Ovary (tissue), 9 donors: ENCODE data around the gene ANKRD39. TPM values are rescaled to one million over a fixed set of nuclear protein-coding genes. Genes with fewer than 3 reads are reported as not detected.

Source experiments
- DNase-seq, 5 donors: peaks; one replicate each; pipeline ENCODE4 v3.0.0-alpha.2; 2019 to 2020
- H3K27ac ChIP-seq, 2 donors: fragments of 200-600 bp; one replicate each; pipeline versions ENCODE4 v1.5.1 to v1.8.0; 2019 to 2022
- H3K27me3 ChIP-seq: fragments of 200-600 bp; one replicate; pipeline ENCODE4 v1.8.0; 2022
- H3K36me3 ChIP-seq: fragments of 200-600 bp; sonication (generic); one replicate; pipeline ENCODE4 v1.5.1; 2019
- H3K4me1 ChIP-seq: one replicate; pipeline ENCODE4 v1.8.1; 2013; ENCODE audit warnings: mild to moderate bottlenecking, moderate library complexity; ENCODE audit not compliant: insufficient read depth
- H3K4me3 ChIP-seq: fragments of 200-600 bp; sonication (generic); one replicate; pipeline ENCODE4 v1.5.1; 2017
- H3K9me3 ChIP-seq, 2 donors: fragments of 200-600 bp in 1 of 2; sonication (generic) in 1 of 2; one replicate each; pipeline versions ENCODE4 v1.5.1 to v1.8.1; 2013 to 2019; ENCODE audit warnings: mild to moderate bottlenecking in 1 of 2, moderate library complexity in 1 of 2
- CTCF ChIP-seq, 3 donors: fragments of 450-650 bp in 2 of 3; fragments of 200-600 bp in 1 of 3; IDR thresholded peaks; one replicate each; pipeline versions ENCODE4 v1.5.1 to v1.8.0; 2016 to 2022; ENCODE audit warnings: antibody characterized with exemption in 3 of 3, mild to moderate bottlenecking in 1 of 3
- EP300 ChIP-seq: sonication (generic); formaldehyde crosslinking; IDR thresholded peaks from one replicate; pipeline ENCODE4 v1.6.1; 2017; ENCODE audit warnings: antibody characterized with exemption
- POLR2A ChIP-seq: fragments of 450-650 bp; IDR thresholded peaks from one replicate; pipeline ENCODE4 v1.6.1; 2017; ENCODE audit warnings: antibody characterized with exemption, mild to moderate bottlenecking, moderate library complexity
- WGBS, 3 donors: extraction: QIAGEN DNeasy Blood & Tissue Kit in 1 of 3; methylation state at CpG; one replicate each; pipeline versions ENCODE4 v1.1.5 to v1.1.7; 2013 to 2017; 5-methylcytosine and 5-hydroxymethylcytosine counted together
- intact Hi-C, 4 donors: fragments of 100-400 bp; cut with DNase I; formaldehyde crosslinking; loops; one replicate each; pipeline versions ENCODE4 v1.11.0 to v1.15.1; 2022 to 2023
- polyA plus RNA-seq, 2 donors: library from polyadenylated mRNA; stranded (reverse); fragments of 200-250 nt in 1 of 2; fragments of 350-450 nt in 1 of 2; fragmentation: Illumina TruSeq in 1 of 2; extraction: RNeasy Lipid Tissue Mini Kit (QIAGEN cat#74804) in 1 of 2; gene quantifications; one replicate each; pipeline ENCODE4 v1.2.3, GENCODE V29; 2013 to 2014
- total RNA-seq, 7 donors: library from RNA; depleted of rRNA in 2 of 7; stranded (reverse); fragments of >200 nt in 2 of 7; fragmentation: NEBNext Ultra II Directional in 3 of 7; extraction: Animal tissue kit (Norgen Biotek cat#: 25700) in 3 of 7; gene quantifications; one replicate each; pipeline versions ENCODE4 v1.1.0 to v1.2.4, GENCODE V29; 2016 to 2023
- donor health status: DM: no; HTN: no; CAD: no; lungs with moderate emphysema.
- donor health status: DM: no; HTN: no; CAD: no.
- donor health status: Bipolar disorder and iron deficiency.
- donor health status: DM: yes; HTN: yes; CAD: no.
- donor health status: DM: no; HTN: no; CAD: no.
- donor health status: DM: yes; HTN: yes; CAD: no.

Gene ANKRD39
- total and polyA plus RNA-seq, 9 donors: 2.6 to 14.7 (median 12.7) TPM

- H3K36me3 ChIP-seq: no peaks in the 10 kb centered on the region
- DNase-seq: no peak
- H3K9me3 ChIP-seq: no peaks in the 10 kb centered on the region
- H3K4me3 ChIP-seq: no peak overlapping the region
- 91 to 95% (median 94%) methylated on average over 23 of the region's 23 CpGs for whole genome bisulfite sequencing, 3 donors
- no peak overlapping the region for H3K27ac ChIP-seq
- intact Hi-C loops: no loop called here
- H3K27me3 ChIP-seq: no peaks in the 10 kb centered on the region
- H3K4me1 ChIP-seq: peaks cover 8% of the 10 kb centered on the region
- no peak for TF ChIP-seq EP300
- no peak for TF ChIP-seq POLR2A
- TF ChIP-seq CTCF (IDR thresholded peaks at IDR 0.05): no peak
These were observed 27.9 kb upstream of the ANKRD39 start for GRCh38 chr2:96885432-96886347.

GRCh38 chr2:96884299-96885094 is 26.7 kb upstream of the ANKRD39 start:
- no peaks in the 10 kb centered on the region for H3K27me3 ChIP-seq
- no peak for DNase-seq
- no peak overlapping the region for H3K4me3 ChIP-seq
- WGBS, 3 donors: 90 to 93% (median 91%) methylated on average over 19 of the region's 19 CpGs
- no peak overlapping the region for H3K27ac ChIP-seq
- intact Hi-C loops: no loop called here
- peaks cover 6% of the 10 kb centered on the region for H3K4me1 ChIP-seq
- no peaks in the 10 kb centered on the region for H3K9me3 ChIP-seq
- no peaks in the 10 kb centered on the region for H3K36me3 ChIP-seq
- TF ChIP-seq CTCF (IDR thresholded peaks at IDR 0.05) (no peak), POLR2A (no peak), EP300 (no peak)

- intact Hi-C loops: no loop called here
- Histone ChIP-seq H3K27me3 (no peaks in the 10 kb centered on the region), H3K4me1 (peaks cover 6% of the 10 kb centered on the region), H3K27ac (no peak overlapping the region), H3K4me3 (no peak overlapping the region), H3K9me3 (no peaks in the 10 kb centered on the region), H3K36me3 (no peaks in the 10 kb centered on the region)
- DNase-seq: no peak
- WGBS, 3 donors: 73 to 83% (median 76%) methylated on average over 9 of the region's 9 CpGs
- TF ChIP-seq EP300 (no peak), CTCF (IDR thresholded peaks at IDR 0.05) (no peak), POLR2A (no peak)
These were observed 25.5 kb upstream of the ANKRD39 start for GRCh38 chr2:96883306-96883705.

- intact Hi-C loops: no loop called here
- Histone ChIP-seq H3K36me3 (no peaks in the 10 kb centered on the region), H3K27me3 (no peaks in the 10 kb centered on the region), H3K9me3 (no peaks in the 10 kb centered on the region), H3K27ac (no peak overlapping the region), H3K4me3 (no peak overlapping the region), H3K4me1 (peaks cover 6% of the 10 kb centered on the region)
- 87 to 88% (median 88%) methylated on average over 8 of the region's 8 CpGs for WGBS, 3 donors
- DNase-seq: no peak
- no peak for TF ChIP-seq POLR2A
- TF ChIP-seq CTCF (IDR thresholded peaks at IDR 0.05): no peak
- no peak for TF ChIP-seq EP300
These were observed 25.1 kb upstream of the ANKRD39 start for GRCh38 chr2:96882906-96883305.
